H9 (cell line): ENCODE results near the gene BSDC1. TPM values are rescaled to one million over a fixed set of nuclear protein-coding genes. Genes with fewer than 3 reads are reported as not detected.

Experiments used
- DNase-seq: peaks from one replicate; pipeline ENCODE4 v3.0.0-alpha.2; 2017
- H2AFZ ChIP-seq: one replicate; pipeline ENCODE4 v1.6.1; 2013; ENCODE audit warnings: mild to moderate bottlenecking, low read length, control low read depth, moderate library complexity
- H2AK5ac ChIP-seq: 2 replicates; pipeline ENCODE4 v1.6.1; 2013; ENCODE audit warnings: low read length, control low read depth, mixed read lengths; ENCODE audit not compliant: insufficient read length
- H2BK120ac ChIP-seq: one replicate; pipeline ENCODE4 v1.6.1; 2013; ENCODE audit warnings: low read depth, mild to moderate bottlenecking, low read length, control low read depth, inconsistent platforms; ENCODE audit not compliant: poor library complexity, severe bottlenecking
- H2BK12ac ChIP-seq: 2 replicates; pipeline ENCODE4 v1.6.1; 2013; ENCODE audit warnings: low read length, control low read depth, mixed read lengths, low read depth; ENCODE audit not compliant: insufficient read length
- H2BK15ac ChIP-seq: 2 replicates; pipeline ENCODE4 v1.6.1; 2013; ENCODE audit warnings: low read depth, low read length, control low read depth
- H2BK20ac ChIP-seq: one replicate; pipeline ENCODE4 v1.6.1; 2013; ENCODE audit warnings: low read depth, mild to moderate bottlenecking, low read length, control low read depth, inconsistent platforms; ENCODE audit not compliant: poor library complexity, severe bottlenecking
- H2BK5ac ChIP-seq: 2 replicates; pipeline ENCODE4 v1.6.1; 2013; ENCODE audit warnings: low read length, control low read depth, mixed read lengths; ENCODE audit not compliant: insufficient read length
- H3K14ac ChIP-seq: 2 replicates; pipeline ENCODE4 v1.6.1; 2013; ENCODE audit warnings: low read length, control low read depth; ENCODE audit not compliant: insufficient read depth
- H3K18ac ChIP-seq: 2 replicates; pipeline ENCODE4 v1.6.1; 2013; ENCODE audit warnings: low read depth, mild to moderate bottlenecking, mixed read lengths, low read length, control low read depth; ENCODE audit not compliant: insufficient read length
- H3K23ac ChIP-seq: 2 replicates; pipeline ENCODE4 v1.6.1; 2013; ENCODE audit warnings: low read length, control low read depth, mixed read lengths, low read depth; ENCODE audit not compliant: insufficient read length
- H3K23me2 ChIP-seq: 2 replicates; pipeline ENCODE4 v1.6.1; 2013; ENCODE audit warnings: low read depth, mild to moderate bottlenecking, mixed read lengths, low read length, control low read depth; ENCODE audit not compliant: insufficient read length, poor library complexity, severe bottlenecking
- H3K27ac ChIP-seq: 2 replicates; pipeline ENCODE4 v1.5.1; 2013; ENCODE audit warnings: low read length, control low read depth, mixed read lengths, low read depth; ENCODE audit not compliant: insufficient read length
- H3K27me3 ChIP-seq: 2 replicates; pipeline ENCODE4 v1.6.1; 2013; ENCODE audit warnings: low read length, control low read depth, inconsistent platforms; ENCODE audit not compliant: insufficient read depth
- H3K4ac ChIP-seq: 2 replicates; pipeline ENCODE4 v1.6.1; 2013; ENCODE audit warnings: low read depth, mild to moderate bottlenecking, control low read depth, inconsistent platforms, low read length, moderate library complexity
- H3K4me1 ChIP-seq: 2 replicates; pipeline ENCODE4 v1.6.1; 2013; ENCODE audit warnings: low read length, control low read depth, inconsistent platforms; ENCODE audit not compliant: insufficient read depth
- H3K4me2 ChIP-seq: 2 replicates; pipeline ENCODE4 v1.6.1; 2013; ENCODE audit warnings: low read length, control low read depth, mixed read lengths; ENCODE audit not compliant: insufficient read length, insufficient read depth
- H3K56ac ChIP-seq: 2 replicates; pipeline ENCODE4 v1.6.1; 2013; ENCODE audit warnings: low read depth, mild to moderate bottlenecking, mixed read lengths, low read length, control low read depth; ENCODE audit not compliant: insufficient read length
- H3K79me1 ChIP-seq: 2 replicates; pipeline ENCODE4 v1.6.1; 2013; ENCODE audit warnings: low read depth, mild to moderate bottlenecking, moderate library complexity, low read length, control low read depth, inconsistent platforms; ENCODE audit not compliant: insufficient read depth, poor library complexity, severe bottlenecking
- H3K79me2 ChIP-seq: 2 replicates; pipeline ENCODE4 v1.6.1; 2013; ENCODE audit warnings: low read length, control low read depth, inconsistent platforms; ENCODE audit not compliant: insufficient read depth
- H3K9ac ChIP-seq: 2 replicates; pipeline ENCODE4 v1.6.1; 2013; ENCODE audit warnings: low read length, control low read depth, mixed read lengths; ENCODE audit not compliant: insufficient read length; ENCODE audit errors: extremely low read depth
- H3K9me3 ChIP-seq: one replicate; pipeline ENCODE4 v1.6.1; 2013; ENCODE audit warnings: low read depth, low read length, inconsistent platforms; ENCODE audit not compliant: control insufficient read depth
- H3T11ph ChIP-seq: one replicate; pipeline ENCODE4 v1.6.1; 2013; ENCODE audit warnings: mild to moderate bottlenecking, low read length, control low read depth, inconsistent platforms
- H4K20me1 ChIP-seq: one replicate; pipeline ENCODE4 v1.6.1; 2013; ENCODE audit not compliant: control insufficient read depth, insufficient read length, insufficient read depth
- H4K5ac ChIP-seq: 2 replicates; pipeline ENCODE4 v1.6.1; 2013; ENCODE audit warnings: low read depth, mild to moderate bottlenecking, mixed read lengths, low read length, control low read depth; ENCODE audit not compliant: insufficient read length
- H4K8ac ChIP-seq: replicated peaks from 2 replicates; pipeline ENCODE4 v1.6.1; 2013; ENCODE audit warnings: low read length, control low read depth, mixed read lengths, low read depth; ENCODE audit not compliant: insufficient read length
- H4K91ac ChIP-seq: 2 replicates; pipeline ENCODE4 v1.6.1; 2013; ENCODE audit warnings: low read depth, mild to moderate bottlenecking, moderate library complexity, mixed read lengths, low read length, control low read depth; ENCODE audit not compliant: insufficient read length
- H3K27ac Mint-ChIP-seq, 3 experiments: 2 replicates in 2 of 3; 3 replicates in 1 of 3; pipeline ENCODE4 v1.8.0; 2020 to 2021; ENCODE audit warnings: mixed read lengths in 3 of 3, mild to moderate bottlenecking in 1 of 3, moderate library complexity in 1 of 3
- H3K27me3 Mint-ChIP-seq: 2 replicates; pipeline ENCODE4 v1.8.0; 2021; ENCODE audit warnings: low read depth, mild to moderate bottlenecking, moderate library complexity, mixed read lengths
- H3K36me3 Mint-ChIP-seq, 3 experiments: 2 replicates in 2 of 3; 3 replicates in 1 of 3; pipeline ENCODE4 v1.8.0; 2020 to 2021; ENCODE audit warnings: low read depth in 3 of 3, mixed read lengths in 3 of 3; ENCODE audit not compliant: insufficient read depth in 1 of 3
- H3K4me1 Mint-ChIP-seq, 2 experiments: 2 replicates each; pipeline ENCODE4 v1.8.0; 2020; ENCODE audit warnings: mixed read lengths in 2 of 2
- H3K4me3 Mint-ChIP-seq, 2 experiments: 2 replicates in 1 of 2; 3 replicates in 1 of 2; pipeline ENCODE4 v1.8.0; 2020 to 2021; ENCODE audit warnings: mild to moderate bottlenecking in 2 of 2, mixed read lengths in 2 of 2, moderate library complexity in 1 of 2
- H3K9me3 Mint-ChIP-seq, 2 experiments: 2 replicates in 1 of 2; 3 replicates in 1 of 2; pipeline ENCODE4 v1.8.0; 2020; ENCODE audit warnings: mild to moderate bottlenecking in 2 of 2, mixed read lengths in 2 of 2, moderate library complexity in 1 of 2
- WGBS: extraction: QIAGEN DNeasy Blood & Tissue Kit; methylation state at CpG from one replicate; pipeline ENCODE4 v1.1.7; 2013; ENCODE audit warnings: missing lambda C conversion rate, low lambda C conversion rate, mixed read lengths; ENCODE audit not compliant: insufficient read length; ENCODE audit errors: extremely low coverage; 5-methylcytosine and 5-hydroxymethylcytosine counted together
- total RNA-seq: library from RNA; stranded (reverse); gene quantifications from 2 replicates; pipeline ENCODE4 v1.2.1, GENCODE V29; 2021
- TF ChIP-seq, protein P1 (sequence below): fragments of 200-600 bp; sonication (generic); conservative IDR thresholded peaks from 3 replicates; pipeline ENCODE4 v1.8.0; 2021; ENCODE audit warnings: antibody characterized with exemption, mild to moderate bottlenecking

BSDC1 gene
- total RNA-seq, 1 experiment from 2014 or later: 52.6 TPM

GRCh38 chr1:32339363-32339978, 54.8 kb downstream of the BSDC1 start:
- WGBS: no CpG with 5 or more reads among the region's 5 CpGs
- H3K27ac Mint-ChIP-seq: no peak overlapping the region

More at GRCh38 chr1:32339363-32339978, 54.8 kb downstream of the BSDC1 start:
- Histone ChIP-seq H3K56ac (no peak overlapping the region), H4K20me1 (no peaks in the 10 kb centered on the region), H3K14ac (no peak overlapping the region), H2AFZ (no peak overlapping the region), H3K9ac (no peak overlapping the region), H3T11ph (no peak overlapping the region), H2AK5ac (no peak overlapping the region), H3K4me1 (no peaks in the 10 kb centered on the region), H2BK120ac (no peak overlapping the region), H3K9me3 (no peaks in the 10 kb centered on the region), H2BK12ac (no peak overlapping the region), H4K5ac (no peak overlapping the region), H2BK15ac (no peak overlapping the region), H4K8ac (no peak overlapping the region), H3K79me1 (no peaks in the 10 kb centered on the region), H3K23me2 (peaks cover 9% of the 10 kb centered on the region), H2BK5ac (no peak overlapping the region), H3K79me2 (peaks cover 4% of the 10 kb centered on the region; the same call in 1 of the 2 replicates), H3K4ac (no peak overlapping the region), H3K27me3 (peaks cover 2% of the 10 kb centered on the region; the same call in 1 of the 2 replicates), H4K91ac (no peak overlapping the region), H3K27ac (no peak overlapping the region), H3K23ac (no peak overlapping the region), H3K18ac (no peak overlapping the region), H3K4me2 (no peak overlapping the region), H2BK20ac (no peak overlapping the region)
- Mint-ChIP-seq H3K4me3 (no peak overlapping the region; a peak in 1 of 5 replicates), H3K27me3 (peaks cover 34% of the 10 kb centered on the region), H3K4me1 (peaks cover 20 to 31% of the 10 kb centered on the region in 2 experiments), H3K36me3 (peaks cover 4 to 7% (median 6%) of the 10 kb centered on the region in 3 experiments; a peak in 6 of 7 replicates), H3K9me3 (no peaks in the 10 kb centered on the region)
- no peak for DNase-seq
- TF ChIP-seq, protein P1, sequence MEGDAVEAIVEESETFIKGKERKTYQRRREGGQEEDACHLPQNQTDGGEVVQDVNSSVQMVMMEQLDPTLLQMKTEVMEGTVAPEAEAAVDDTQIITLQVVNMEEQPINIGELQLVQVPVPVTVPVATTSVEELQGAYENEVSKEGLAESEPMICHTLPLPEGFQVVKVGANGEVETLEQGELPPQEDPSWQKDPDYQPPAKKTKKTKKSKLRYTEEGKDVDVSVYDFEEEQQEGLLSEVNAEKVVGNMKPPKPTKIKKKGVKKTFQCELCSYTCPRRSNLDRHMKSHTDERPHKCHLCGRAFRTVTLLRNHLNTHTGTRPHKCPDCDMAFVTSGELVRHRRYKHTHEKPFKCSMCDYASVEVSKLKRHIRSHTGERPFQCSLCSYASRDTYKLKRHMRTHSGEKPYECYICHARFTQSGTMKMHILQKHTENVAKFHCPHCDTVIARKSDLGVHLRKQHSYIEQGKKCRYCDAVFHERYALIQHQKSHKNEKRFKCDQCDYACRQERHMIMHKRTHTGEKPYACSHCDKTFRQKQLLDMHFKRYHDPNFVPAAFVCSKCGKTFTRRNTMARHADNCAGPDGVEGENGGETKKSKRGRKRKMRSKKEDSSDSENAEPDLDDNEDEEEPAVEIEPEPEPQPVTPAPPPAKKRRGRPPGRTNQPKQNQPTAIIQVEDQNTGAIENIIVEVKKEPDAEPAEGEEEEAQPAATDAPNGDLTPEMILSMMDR: no peak
